Prostate gland (tissue), 2 donors: Measurements from ENCODE around the gene KRT76. TPM values are rescaled to one million over a fixed set of nuclear protein-coding genes. Genes with fewer than 3 reads are reported as not detected.

ENCODE experiments used
- DNase-seq: peaks from one replicate; pipeline ENCODE4 v3.0.0-alpha.2; 2019; ENCODE audit warnings: low spot score
- H3K27ac ChIP-seq, 2 donors: fragments of 200-600 bp; sonication (generic); 2 replicates each; pipeline ENCODE4 v1.5.1; 2017 to 2019
- H3K27me3 ChIP-seq: fragments of 200-600 bp; sonication (generic); replicated peaks from 2 replicates; pipeline ENCODE4 v1.5.1; 2019; ENCODE audit not compliant: insufficient read depth
- H3K36me3 ChIP-seq, 2 donors: fragments of 200-600 bp; sonication (generic); 1 replicate in 1 of 2; 2 replicates in 1 of 2; pipeline versions ENCODE4 v1.5.1 to v1.8.1; 2017 to 2019
- H3K4me1 ChIP-seq: fragments of 200-600 bp; sonication (generic); replicated peaks from 2 replicates; pipeline ENCODE4 v1.5.1; 2019
- H3K4me3 ChIP-seq, 2 donors: fragments of 200-600 bp; sonication (generic); 2 replicates each; pipeline ENCODE4 v1.5.1; 2017 to 2019
- H3K9me3 ChIP-seq: fragments of 200-600 bp; sonication (generic); 2 replicates; pipeline ENCODE4 v1.5.1; 2017
- POLR2A ChIP-seq: fragments of 450-650 bp; IDR thresholded peaks from one replicate; pipeline ENCODE4 v1.6.1; 2016; ENCODE audit warnings: antibody characterized with exemption, mild to moderate bottlenecking
- POLR2AphosphoS5 ChIP-seq: sonication (generic); formaldehyde crosslinking; IDR thresholded peaks from one replicate; pipeline ENCODE4 v1.6.1; 2017; ENCODE audit warnings: antibody characterized with exemption
- WGBS: methylation state at CpG from one replicate; pipeline ENCODE4 v1.1.5; 2018; 5-methylcytosine and 5-hydroxymethylcytosine counted together
- intact Hi-C: fragments of 100-400 bp; cut with DNase I; formaldehyde crosslinking; loops from one replicate; pipeline ENCODE4 v1.14.2; 2022
- total RNA-seq, 2 donors: library from RNA; depleted of rRNA; stranded (reverse); fragments of >200 nt; gene quantifications; one replicate each; pipeline ENCODE4 v1.1.0, GENCODE V29; 2016
- TF ChIP-seq, protein P1 (sequence below), 4 experiments: fragments of 200-600 bp in 2 of 4; fragments of 450-650 bp in 2 of 4; sonication (generic) in 2 of 4; IDR thresholded peaks; 1 replicate in 3 of 4; 2 replicates in 1 of 4; pipeline ENCODE4 v1.5.1; 2016 to 2019; ENCODE audit warnings: antibody characterized with exemption in 4 of 4, mild to moderate bottlenecking in 2 of 4, moderate library complexity in 2 of 4

KRT76 gene
- total RNA-seq, 2 donors from 2014 or later: not detected

DNA sequence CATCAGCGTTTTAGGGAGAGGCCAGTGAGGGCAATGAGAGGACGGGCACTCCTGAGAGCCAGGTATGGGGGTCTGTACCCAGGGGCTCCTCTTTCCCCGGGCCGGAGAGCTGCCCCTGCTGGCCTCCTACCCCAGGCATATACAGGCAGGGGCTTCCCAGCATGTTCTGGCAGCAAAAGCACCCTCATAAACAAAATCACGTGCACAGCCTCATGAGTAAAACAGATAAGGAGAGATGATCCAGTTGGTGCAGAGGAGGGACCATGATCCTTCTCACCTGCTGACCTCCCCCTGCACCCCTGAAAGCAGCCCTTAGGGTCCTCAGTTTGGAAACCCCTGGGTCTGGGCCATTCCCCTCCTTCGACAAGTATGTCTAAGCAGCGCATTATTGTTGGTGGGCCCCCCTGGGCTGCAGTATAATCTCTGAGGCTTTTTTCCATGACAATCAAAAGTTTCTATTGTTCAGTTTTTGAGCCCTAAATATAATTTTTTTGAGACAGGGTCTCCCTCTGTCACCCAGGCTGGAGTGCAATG lies 41.8 kb upstream of the KRT76 start:
- Histone ChIP-seq H3K9me3 (no peaks in the 10 kb centered on the region), H3K4me1 (no peaks in the 10 kb centered on the region), H3K4me3 (no peak overlapping the region), H3K36me3 (no peaks in the 10 kb centered on the region), H3K27ac (no peak overlapping the region), H3K27me3 (peaks cover 17% of the 10 kb centered on the region)
- intact Hi-C loops: no loop called here
- TF ChIP-seq POLR2A (no peak), POLR2AphosphoS5 (no peak)
- TF ChIP-seq, protein P1, sequence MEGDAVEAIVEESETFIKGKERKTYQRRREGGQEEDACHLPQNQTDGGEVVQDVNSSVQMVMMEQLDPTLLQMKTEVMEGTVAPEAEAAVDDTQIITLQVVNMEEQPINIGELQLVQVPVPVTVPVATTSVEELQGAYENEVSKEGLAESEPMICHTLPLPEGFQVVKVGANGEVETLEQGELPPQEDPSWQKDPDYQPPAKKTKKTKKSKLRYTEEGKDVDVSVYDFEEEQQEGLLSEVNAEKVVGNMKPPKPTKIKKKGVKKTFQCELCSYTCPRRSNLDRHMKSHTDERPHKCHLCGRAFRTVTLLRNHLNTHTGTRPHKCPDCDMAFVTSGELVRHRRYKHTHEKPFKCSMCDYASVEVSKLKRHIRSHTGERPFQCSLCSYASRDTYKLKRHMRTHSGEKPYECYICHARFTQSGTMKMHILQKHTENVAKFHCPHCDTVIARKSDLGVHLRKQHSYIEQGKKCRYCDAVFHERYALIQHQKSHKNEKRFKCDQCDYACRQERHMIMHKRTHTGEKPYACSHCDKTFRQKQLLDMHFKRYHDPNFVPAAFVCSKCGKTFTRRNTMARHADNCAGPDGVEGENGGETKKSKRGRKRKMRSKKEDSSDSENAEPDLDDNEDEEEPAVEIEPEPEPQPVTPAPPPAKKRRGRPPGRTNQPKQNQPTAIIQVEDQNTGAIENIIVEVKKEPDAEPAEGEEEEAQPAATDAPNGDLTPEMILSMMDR (IDR thresholded peaks at IDR 0.05): no peak
- 55% methylated on average over 7 of the region's 7 CpGs for WGBS
- no peak for DNase-seq

DNA sequence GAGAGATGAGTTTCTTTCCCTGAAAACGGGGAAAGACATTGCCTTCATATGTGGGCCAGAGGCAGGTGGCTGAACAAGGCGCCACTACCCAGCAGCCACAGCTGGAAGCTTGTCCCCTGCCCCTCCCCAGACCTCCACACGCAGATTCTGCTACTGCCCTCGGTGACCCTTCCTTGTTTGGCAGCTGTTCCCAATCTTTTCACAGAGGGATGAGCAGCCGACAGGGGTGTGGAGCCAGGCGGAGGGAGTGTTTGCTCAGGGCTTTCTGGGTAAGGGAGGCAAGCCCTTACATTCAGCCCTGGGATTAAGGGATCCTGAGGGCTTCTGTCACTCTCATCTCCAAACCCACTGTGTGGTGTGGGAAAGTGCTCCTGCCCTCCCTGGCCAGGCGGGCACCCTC lies 41.2 kb upstream of the KRT76 start:
- H3K27me3 ChIP-seq: peaks cover 17% of the 10 kb centered on the region
- H3K4me1 ChIP-seq: no peaks in the 10 kb centered on the region
- H3K27ac ChIP-seq: no peak overlapping the region
- no peak overlapping the region for H3K4me3 ChIP-seq
- WGBS: 56% methylated on average over 7 of the region's 7 CpGs
- no peak for DNase-seq
- no peaks in the 10 kb centered on the region for H3K9me3 ChIP-seq
- H3K36me3 ChIP-seq: no peaks in the 10 kb centered on the region
- TF ChIP-seq POLR2A (no peak), POLR2AphosphoS5 (no peak)
- TF ChIP-seq, protein P1 (IDR thresholded peaks at IDR 0.05): no peak
- intact Hi-C loops: no loop called here

DNA sequence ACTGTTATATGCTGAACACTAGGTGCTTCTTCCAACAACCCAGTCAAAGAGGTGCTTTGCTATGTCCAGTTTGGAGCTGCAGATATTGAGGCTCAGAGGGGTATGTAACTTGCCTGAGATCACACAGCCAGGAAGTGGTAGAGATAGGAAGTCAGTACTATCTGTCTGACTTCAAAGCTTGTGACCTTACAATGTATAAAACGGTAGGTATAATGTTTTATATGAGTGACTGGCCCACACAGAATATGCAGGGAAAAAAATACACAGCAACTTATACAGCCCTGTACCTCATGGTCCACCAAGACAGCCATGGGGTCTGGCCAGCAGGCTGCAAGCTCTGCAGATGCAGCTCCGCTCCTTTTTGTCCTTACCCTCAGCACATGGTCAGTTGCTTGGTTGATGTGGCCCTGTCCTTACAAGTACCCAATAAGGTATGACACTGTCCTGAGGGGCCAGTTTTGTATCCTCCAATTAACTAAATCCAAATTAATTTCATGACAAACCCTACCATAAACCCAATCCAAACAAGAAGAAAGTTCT lies 40.6 kb upstream of the KRT76 start:
- peaks cover 17% of the 10 kb centered on the region for H3K27me3 ChIP-seq
- WGBS: 75% methylated on average over 2 of the region's 2 CpGs
- H3K9me3 ChIP-seq: no peaks in the 10 kb centered on the region
- H3K4me3 ChIP-seq: no peak overlapping the region
- TF ChIP-seq, protein P1 (IDR thresholded peaks at IDR 0.05): no peak
- TF ChIP-seq POLR2AphosphoS5 (no peak), POLR2A (no peak)
- H3K36me3 ChIP-seq: no peaks in the 10 kb centered on the region
- intact Hi-C loops: no loop called here
- DNase-seq: no peak
- H3K27ac ChIP-seq: no peak overlapping the region
- H3K4me1 ChIP-seq: no peaks in the 10 kb centered on the region

DNA sequence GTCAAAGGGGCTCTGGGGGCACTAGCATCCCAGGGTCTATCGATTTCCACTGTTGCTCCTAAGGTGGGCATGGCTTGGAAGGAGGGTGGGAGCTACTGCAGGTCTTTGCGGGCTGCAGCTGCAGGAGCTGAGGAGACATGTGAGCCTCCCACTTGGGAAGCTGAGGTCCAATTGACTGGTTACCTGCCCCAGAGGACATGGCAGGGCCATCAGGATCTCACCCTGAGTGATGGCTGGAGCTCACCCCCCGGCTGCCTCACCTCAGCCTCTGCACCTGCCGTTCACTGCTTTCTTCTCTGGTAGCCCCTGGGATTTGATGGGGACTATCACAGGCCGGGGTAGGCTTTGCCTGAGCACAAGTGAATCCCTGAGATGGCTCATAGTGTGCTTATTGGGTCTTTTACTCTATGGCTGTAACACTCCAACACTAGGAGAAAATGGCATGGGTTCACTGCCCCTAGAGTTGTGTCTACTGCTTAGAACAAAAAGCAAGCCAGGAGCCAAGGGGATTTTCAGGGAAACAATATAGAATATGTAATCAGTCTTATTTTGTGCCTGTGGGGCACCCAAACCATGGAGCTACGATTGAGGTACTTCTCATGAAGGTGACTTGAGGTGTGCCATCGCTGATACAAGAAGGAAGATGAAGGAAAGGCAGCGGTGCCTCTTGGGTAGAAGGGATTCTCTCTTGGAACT lies 40.0 kb upstream of the KRT76 start:
- no peak for DNase-seq
- 94% methylated on average over 8 of the region's 8 CpGs for WGBS
- Histone ChIP-seq H3K9me3 (no peaks in the 10 kb centered on the region), H3K27ac (no peak overlapping the region), H3K4me1 (no peaks in the 10 kb centered on the region), H3K36me3 (no peaks in the 10 kb centered on the region), H3K4me3 (no peak overlapping the region), H3K27me3 (peaks cover 18% of the 10 kb centered on the region)
- TF ChIP-seq POLR2AphosphoS5: no peak
- TF ChIP-seq, protein P1 (IDR thresholded peaks at IDR 0.05): no peak
- TF ChIP-seq POLR2A: no peak
- intact Hi-C loops: no loop called here
